Heart left ventricle (tissue), 16 donors: ENCODE measurements around the gene IGF1R. TPM values are rescaled to one million over a fixed set of nuclear protein-coding genes. Genes with fewer than 3 reads are reported as not detected.

Experiments used
- ATAC-seq, 4 donors: fragments of 200-7000 bp; cut with Tn5 transposase; one replicate each; pipeline ENCODE4 v1.9.1; 2020 to 2022; ENCODE audit warnings: moderate library complexity in 4 of 4, mild to moderate bottlenecking in 3 of 4, moderate number of reproducible peaks in 1 of 4
- DNase-seq, 5 donors: peaks; one replicate each; pipeline ENCODE4 v3.0.0-alpha.2; 2020
- H3K27ac ChIP-seq, 12 donors: fragments of 200-600 bp; sonication (generic) in 4 of 12; one replicate each; pipeline versions ENCODE4 v1.5.0 to v1.8.0; 2016 to 2022; ENCODE audit warnings: mild to moderate bottlenecking in 2 of 12
- H3K27me3 ChIP-seq, 9 donors: fragments of 200-600 bp; sonication (generic) in 2 of 9; one replicate each; pipeline versions ENCODE4 v1.5.1 to v1.8.0; 2016 to 2022; ENCODE audit warnings: mild to moderate bottlenecking in 3 of 9
- H3K36me3 ChIP-seq, 9 donors: fragments of 200-600 bp; sonication (generic) in 2 of 9; one replicate each; pipeline versions ENCODE4 v1.5.0 to v1.8.0; 2018 to 2022; ENCODE audit warnings: mild to moderate bottlenecking in 2 of 9
- H3K4me1 ChIP-seq, 12 donors: fragments of 200-600 bp; sonication (generic) in 4 of 12; one replicate each; pipeline versions ENCODE4 v1.5.0 to v1.8.0; 2016 to 2022; ENCODE audit warnings: mild to moderate bottlenecking in 3 of 12
- H3K4me3 ChIP-seq, 12 donors: fragments of 200-600 bp; sonication (generic) in 4 of 12; one replicate each; pipeline versions ENCODE4 v1.5.0 to v1.8.0; 2017 to 2022; ENCODE audit warnings: mild to moderate bottlenecking in 9 of 12, moderate library complexity in 4 of 12
- H3K9me3 ChIP-seq, 12 donors: fragments of 200-600 bp; sonication (generic) in 4 of 12; one replicate each; pipeline versions ENCODE4 v1.5.0 to v1.8.0; 2016 to 2022; ENCODE audit warnings: mild to moderate bottlenecking in 1 of 12
- CTCF ChIP-seq, 12 donors: fragments of 200-600 bp; sonication (generic) in 4 of 12; IDR thresholded peaks; one replicate each; pipeline versions ENCODE4 v1.5.0 to v1.8.0; 2018 to 2022; ENCODE audit warnings: antibody characterized with exemption in 12 of 12, mild to moderate bottlenecking in 5 of 12
- POLR2A ChIP-seq, 2 donors: fragments of 450-650 bp; IDR thresholded peaks; one replicate each; pipeline ENCODE4 v1.6.1; 2017; ENCODE audit warnings: antibody characterized with exemption in 2 of 2, mild to moderate bottlenecking in 2 of 2, moderate library complexity in 2 of 2
- WGBS, 4 donors: extraction: QIAGEN DNeasy Blood & Tissue Kit in 2 of 4; methylation state at CpG; one replicate each; pipeline versions ENCODE4 v1.1.5 to v1.1.7; 2013 to 2018; 5-methylcytosine and 5-hydroxymethylcytosine counted together
- intact Hi-C, 10 donors: fragments of 100-400 bp; cut with DNase I; formaldehyde crosslinking; loops; one replicate each; pipeline versions ENCODE4 v1.11.1 to v1.14.2; 2022
- polyA plus RNA-seq, 2 donors: library from polyadenylated mRNA; stranded (reverse); fragments of 200-250 nt; gene quantifications; one replicate each; pipeline ENCODE4 v1.2.3, GENCODE V29; 2013
- total RNA-seq, 9 donors: library from RNA; depleted of rRNA in 2 of 9; stranded (reverse); fragments of >200 nt in 2 of 9; fragmentation: NEBNext Ultra II Directional in 3 of 9; extraction: Animal tissue kit (Norgen Biotek cat#: 25700) in 3 of 9; gene quantifications; one replicate each; pipeline versions ENCODE4 v1.1.0 to v1.2.4, GENCODE V29; 2016 to 2023
- donor health status: ischemic (EF 13 %, LVEDD 7.1; RV severe dilation, severe dysfunction).
- donor health status: healthy with polysubstance abuse.
- donor health status: DM: no; HTN: yes; CAD: no.
- donor health status: DM: no; HTN: no; CAD: no.
- donor health status: ischemic (EF 25% LVEDD 6.9; RV normal size, moderate dysfunction).
- donor health status: ischemic (EF 25% LVEDD 5.7; RV mildly dilated, moderate dysfunction).
- donor health status: healthy.
- donor health status: DM: yes; HTN: yes; CAD: no.
- donor health status: ischemic (EF 35%, LVEDD 5.7; RV mildly dilated, moderate dysfunction).
- donor health status: nonischemic (EF 11% LVEDD 7.7; RV severe dilation, severe dysfunction).
- donor health status: DM: yes; HTN: yes; CAD: no.
- donor health status: PGD.
- donor health status: ischemic (EF 29% LVEDD 5.4; RV normal size, mild dysfunction).
- donor health status: nonischemic (EF 23%, LVEDD 6.1; RV moderate dilation, normal function).

Gene IGF1R
- total and polyA plus RNA-seq, 11 donors, result 7.4 to 93.1 (median 40.5) TPM

GRCh38 chr15:98755138-98755537, 106.8 kb downstream of the IGF1R start:
- TF ChIP-seq POLR2A (IDR thresholded peaks at IDR 0.05) (no peak), CTCF (IDR thresholded peaks at IDR 0.05) (no peak)
- 80 to 87% (median 82%) methylated on average over 7 of the region's 7 CpGs for WGBS, 4 donors
- no peaks in the 10 kb centered on the region for H3K27me3 ChIP-seq

GRCh38 chr15:98755781-98756180, 107.4 kb downstream of the IGF1R start:
- WGBS, 4 donors, result 85 to 92% (median 92%) methylated on average over 2 of the region's 2 CpGs
- Histone ChIP-seq H3K36me3 (no peaks in the 10 kb centered on the region), H3K27ac (no peak overlapping the region), H3K9me3 (no peaks in the 10 kb centered on the region), H3K4me3 (no peak overlapping the region), H3K27me3 (no peaks in the 10 kb centered on the region), H3K4me1 (peaks cover 0 to 55% (median 31%) of the 10 kb centered on the region in 12 donors)
- DNase-seq, result no peak
- no peak for ATAC-seq
- intact Hi-C loops, result no loop called here
- TF ChIP-seq POLR2A (IDR thresholded peaks at IDR 0.05) (no peak), CTCF (IDR thresholded peaks at IDR 0.05) (no peak)

More at GRCh38 chr15:98755138-98755537, 106.8 kb downstream of the IGF1R start:
- Histone ChIP-seq H3K4me1 (peaks cover 0 to 54% (median 28%) of the 10 kb centered on the region in 12 donors), H3K27ac (no peak overlapping the region), H3K9me3 (no peaks in the 10 kb centered on the region), H3K4me3 (no peak overlapping the region), H3K36me3 (no peaks in the 10 kb centered on the region)
- intact Hi-C loops, result no loop called here
- DNase-seq, result no peak
- no peak for ATAC-seq

GRCh38 chr15:98758224-98758623, 109.9 kb downstream of the IGF1R start:
- no peak overlapping the region for H3K4me3 ChIP-seq
- peaks cover 0 to 69% (median 37%) of the 10 kb centered on the region in 12 donors for H3K4me1 ChIP-seq
- no peak for ATAC-seq
- H3K27me3 ChIP-seq, result no peaks in the 10 kb centered on the region
- DNase-seq, result no peak
- intact Hi-C loops, result no loop called here
- 50 to 62% (median 59%) methylated on average over 8 of the region's 8 CpGs for WGBS, 4 donors
- no peaks in the 10 kb centered on the region for H3K36me3 ChIP-seq
- H3K9me3 ChIP-seq, result no peaks in the 10 kb centered on the region
- TF ChIP-seq POLR2A (IDR thresholded peaks at IDR 0.05), result no peak
- no peak for TF ChIP-seq CTCF (IDR thresholded peaks at IDR 0.05)
- no peak overlapping the region for H3K27ac ChIP-seq

- Histone ChIP-seq H3K9me3 (no peaks in the 10 kb centered on the region), H3K36me3 (no peaks in the 10 kb centered on the region), H3K27ac (no peak overlapping the region), H3K27me3 (no peaks in the 10 kb centered on the region), H3K4me3 (no peak overlapping the region), H3K4me1 (peaks cover 0 to 66% (median 34%) of the 10 kb centered on the region in 12 donors)
- ATAC-seq, result no peak
- TF ChIP-seq CTCF (IDR thresholded peaks at IDR 0.05), result no peak
- intact Hi-C loops, result no loop called here
- no peak for DNase-seq
- WGBS, 4 donors, result 53 to 72% (median 69%) methylated on average over 3 of the region's 3 CpGs
Observed at GRCh38 chr15:98759277-98759676, 110.9 kb downstream of the IGF1R start.
